HTR-8/SVneo (cell line): ENCODE measurements around the gene SCP2D1.

ENCODE experiments used
- DNase-seq: peaks from one replicate; pipeline ENCODE4 v3.0.0; 2011; ENCODE audit warnings: low spot score, mixed read lengths; ENCODE audit not compliant: insufficient read length
- FAIRE-seq: peaks from 2 replicates; lab custom pipeline; 2011; peaks lifted over from hg19 to GRCh38; lab: Jason Lieb, UNC

SCP2D1 gene

GRCh38 chr20:18811186-18811585 is 2.4 kb upstream of the SCP2D1 start:
- no peak for DNase-seq

DNA sequence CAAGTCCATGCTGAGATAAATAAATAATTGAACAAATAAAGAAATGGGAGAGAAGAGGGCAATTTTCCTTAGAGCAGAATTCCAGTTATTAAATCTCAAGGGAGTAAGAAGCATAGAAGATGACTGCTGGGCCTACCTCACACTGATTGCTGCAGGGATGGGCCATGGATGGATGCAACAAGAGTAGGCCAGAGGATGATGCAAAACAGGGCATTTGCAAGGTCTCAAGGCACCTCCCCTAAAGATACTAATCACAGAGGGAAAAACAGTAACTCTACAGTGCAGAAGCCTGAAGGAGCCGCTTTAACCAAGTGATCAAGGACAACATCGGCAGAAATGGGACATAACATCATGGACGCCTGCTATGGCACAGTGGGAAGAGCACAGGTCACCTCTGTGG is 1.7 kb upstream of the SCP2D1 start:
- DNase-seq (no peak), FAIRE-seq (no peak)

More at GRCh38 chr20:18811186-18811585, 2.4 kb upstream of the SCP2D1 start:
- FAIRE-seq = no peak

- no peak for FAIRE-seq
Measured at GRCh38 chr20:18815194-18815942, 1.8 kb downstream of the SCP2D1 start.

DNA sequence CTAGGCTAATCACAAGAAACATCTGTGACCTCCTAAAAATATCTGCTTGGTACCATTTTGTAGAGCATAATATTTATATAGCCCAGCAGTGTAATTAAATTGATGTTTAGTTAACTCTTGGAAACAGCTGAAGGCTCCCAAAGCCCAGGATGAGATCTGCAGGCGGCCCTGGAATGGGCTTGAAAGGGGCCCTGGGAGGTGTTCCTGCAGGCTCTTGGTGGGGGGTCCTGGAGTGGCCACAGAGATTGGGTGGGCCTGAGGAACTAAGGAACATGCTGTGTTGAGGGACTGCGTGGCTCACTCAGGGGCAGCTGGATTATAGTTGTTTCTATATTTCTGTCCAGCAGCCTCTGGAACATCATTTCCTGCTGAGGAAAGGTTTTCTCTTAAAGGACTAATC is 9.2 kb downstream of the SCP2D1 start:
- no peak for DNase-seq

More at GRCh38 chr20:18815194-18815942, 1.8 kb downstream of the SCP2D1 start:
- DNase-seq = no peak

DNA sequence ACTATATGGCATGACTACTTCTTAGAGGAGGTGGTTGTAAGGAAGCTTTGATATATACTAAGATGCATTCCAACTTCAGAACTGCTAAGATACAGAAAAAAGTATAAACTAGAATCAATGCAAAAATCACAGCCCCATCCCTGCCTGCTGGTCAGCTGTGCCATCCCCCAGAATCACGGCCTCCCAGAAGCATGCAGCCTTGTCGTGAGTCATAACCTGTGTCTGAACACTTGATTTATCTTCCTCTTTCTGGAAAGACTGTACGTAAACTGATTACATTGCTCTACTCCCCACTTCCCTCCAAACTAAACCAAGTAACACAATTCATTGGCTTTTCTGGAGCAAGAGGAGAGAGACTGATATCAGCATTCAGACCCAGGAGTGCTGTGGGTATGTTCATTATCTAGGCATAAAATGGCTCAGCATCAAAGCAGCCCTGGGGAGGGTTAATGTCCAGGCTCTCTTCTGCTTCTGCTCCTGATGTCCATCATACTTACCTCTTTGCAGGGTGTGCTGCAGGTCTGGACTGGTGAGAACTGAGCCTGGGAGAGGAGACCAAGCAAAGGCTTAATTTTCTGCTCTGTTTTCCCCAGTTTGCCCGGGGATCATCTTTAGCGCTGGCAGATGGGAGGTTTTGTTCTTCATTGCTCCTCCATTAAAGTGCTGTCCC is 18.4 kb downstream of the SCP2D1 start:
- no peak for FAIRE-seq
- DNase-seq = no peak

More for the DNA sequence above, 9.2 kb downstream of the SCP2D1 start:
- FAIRE-seq = no peak

GRCh38 chr20:18832546-18833200 is 19.1 kb downstream of the SCP2D1 start:
- DNase-seq (no peak), FAIRE-seq (no peak)

GRCh38 chr20:18835466-18836256 is 22.1 kb downstream of the SCP2D1 start:
- FAIRE-seq (no peak), DNase-seq (no peak)

GRCh38 chr20:18837718-18838117 is 24.1 kb downstream of the SCP2D1 start:
- no peak for FAIRE-seq

GRCh38 chr20:18839507-18840247 is 26.1 kb downstream of the SCP2D1 start:
- no peak for FAIRE-seq
- no peak for DNase-seq

More at GRCh38 chr20:18837718-18838117, 24.1 kb downstream of the SCP2D1 start:
- DNase-seq = no peak

DNA sequence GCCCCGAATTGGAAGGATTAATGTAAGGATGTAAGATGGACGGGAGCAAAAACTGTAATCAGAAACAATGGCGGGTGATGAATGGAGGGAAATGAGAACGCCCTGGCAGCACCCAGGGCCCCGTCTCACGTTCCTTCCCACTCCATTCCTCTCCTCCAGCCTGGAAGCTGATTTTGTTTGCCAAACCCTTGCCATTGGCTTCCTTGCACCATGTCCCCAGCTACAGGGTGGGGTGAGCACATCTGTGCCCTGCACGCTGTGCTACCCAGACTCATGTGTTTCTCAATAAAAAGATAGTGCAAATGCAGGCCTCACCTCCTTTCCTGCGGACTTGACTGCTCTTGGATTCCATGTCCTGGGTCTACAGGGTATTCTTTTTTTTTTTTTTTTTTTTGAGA is 26.7 kb downstream of the SCP2D1 start:
- DNase-seq = no peak
- no peak for FAIRE-seq

DNA sequence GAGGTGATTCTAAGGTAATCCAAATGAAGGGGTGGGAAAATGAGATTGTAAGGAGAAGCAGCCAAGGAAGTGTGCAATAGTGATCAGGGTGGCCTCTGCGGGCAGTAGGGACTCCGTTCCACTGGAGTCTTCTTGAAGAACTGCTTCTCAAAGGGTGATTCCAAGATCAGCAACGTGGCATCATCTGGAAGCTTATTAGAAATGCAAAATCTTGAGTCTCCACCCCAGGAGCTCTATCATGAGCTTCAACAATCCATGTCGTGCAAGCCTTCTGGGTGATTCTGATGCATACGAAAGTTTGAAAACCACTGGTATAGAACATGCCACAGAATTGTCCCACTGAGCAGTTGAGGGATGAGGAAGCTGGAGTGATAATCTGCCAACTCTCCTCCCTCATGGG is 31.4 kb downstream of the SCP2D1 start:
- FAIRE-seq (no peak), DNase-seq (no peak)

GRCh38 chr20:18847226-18847755 is 33.7 kb downstream of the SCP2D1 start:
- FAIRE-seq (no peak), DNase-seq (no peak)

GRCh38 chr20:18849131-18849530 is 35.5 kb downstream of the SCP2D1 start:
- FAIRE-seq = no peak
- no peak for DNase-seq

- FAIRE-seq (no peak), DNase-seq (no peak)
Measured at GRCh38 chr20:18851629-18852028, 38.0 kb downstream of the SCP2D1 start.

DNA sequence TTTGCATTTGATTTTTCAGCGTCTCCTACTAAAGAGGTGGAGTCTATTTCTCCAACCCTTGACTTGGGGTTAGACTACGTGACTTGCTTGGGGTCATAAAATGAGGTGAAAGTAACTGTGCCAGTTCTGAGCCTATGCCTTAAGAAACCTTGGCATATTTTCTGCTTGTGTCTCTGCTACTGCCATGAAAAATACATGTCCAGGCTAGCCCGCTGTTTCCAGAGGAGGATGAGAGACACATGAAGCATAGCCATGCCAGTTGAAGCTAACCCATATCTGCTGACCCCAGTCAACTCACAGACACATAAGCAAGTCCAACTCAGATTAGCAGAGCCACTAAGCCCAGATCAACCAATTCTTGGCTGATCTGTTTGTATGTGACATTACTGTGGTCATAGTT is 38.7 kb downstream of the SCP2D1 start:
- FAIRE-seq = no peak
- no peak for DNase-seq

GRCh38 chr20:18853216-18853615 is 39.6 kb downstream of the SCP2D1 start:
- no peak for FAIRE-seq
- DNase-seq = no peak

GRCh38 chr20:18853946-18854646 is 40.5 kb downstream of the SCP2D1 start:
- FAIRE-seq (no peak), DNase-seq (no peak)

GRCh38 chr20:18855882-18856281 is 42.3 kb downstream of the SCP2D1 start:
- FAIRE-seq (no peak), DNase-seq (no peak)

GRCh38 chr20:18856873-18857272 is 43.3 kb downstream of the SCP2D1 start:
- FAIRE-seq = no peak

More at GRCh38 chr20:18856873-18857272, 43.3 kb downstream of the SCP2D1 start:
- no peak for DNase-seq
